HG03442 (cell line): ENCODE data around the gene ETV3.

Experiments
- ATAC-seq: cut with Tn5 transposase; IDR thresholded peaks from one replicate; pipeline ENCODE4 v1.9.1; 2021; ENCODE audit warnings: mild to moderate bottlenecking, moderate library complexity; ENCODE audit not compliant: unreplicated experiment

ETV3 gene

GRCh38 chr1:157095091-157095490, 43.1 kb downstream of the ETV3 start:
- ATAC-seq = no peak

- no peak for ATAC-seq
These were observed 45.4 kb downstream of the ETV3 start for GRCh38 chr1:157092831-157093230.

- no peak for ATAC-seq
These were observed 46.4 kb downstream of the ETV3 start for GRCh38 chr1:157091668-157092273.

- ATAC-seq = no peak
These were observed 47.0 kb downstream of the ETV3 start for GRCh38 chr1:157091186-157091585.

GRCh38 chr1:157090771-157091170, 47.4 kb downstream of the ETV3 start:
- ATAC-seq = no peak

- peak; percentile 47 for ATAC-seq
These were observed 48.0 kb downstream of the ETV3 start for GRCh38 chr1:157090196-157090647.

- ATAC-seq = no peak
These were observed 48.4 kb downstream of the ETV3 start for GRCh38 chr1:157089789-157090188.

- ATAC-seq = no peak
These were observed 49.6 kb downstream of the ETV3 start for GRCh38 chr1:157088607-157089006.

- ATAC-seq = no peak
These were observed 51.2 kb downstream of the ETV3 start for GRCh38 chr1:157087030-157087429.

GRCh38 chr1:157086299-157086698, 51.9 kb downstream of the ETV3 start:
- ATAC-seq = no peak

GRCh38 chr1:157085421-157085820, 52.8 kb downstream of the ETV3 start:
- no peak for ATAC-seq

GRCh38 chr1:157084720-157085119, 53.5 kb downstream of the ETV3 start:
- ATAC-seq = no peak

GRCh38 chr1:157081707-157082106, 56.5 kb downstream of the ETV3 start:
- no peak for ATAC-seq

GRCh38 chr1:157080714-157081113, 57.5 kb downstream of the ETV3 start:
- no peak for ATAC-seq

- ATAC-seq = no peak
These were observed 60.8 kb downstream of the ETV3 start for GRCh38 chr1:157077394-157077793.

- no peak for ATAC-seq
These were observed 64.1 kb downstream of the ETV3 start for GRCh38 chr1:157073944-157074685.
